Measurements from ENCODE around the gene CAP2. TPM values are rescaled to one million over a fixed set of nuclear protein-coding genes. Genes with fewer than 3 reads are reported as not detected.

Gene CAP2
- total RNA-seq, 1 donor from 2014 or later, result 55.3 TPM

GRCh38 chr6:17470938-17471327 lies 77.5 kb downstream of the CAP2 start:
- Histone ChIP-seq H3K36me3 (ENCODE audit: insufficient read depth, low read length) (peaks cover 8% of the 10 kb centered on the region), H3K9me3 (ENCODE audit: insufficient read depth, low read depth, low read length) (no peaks in the 10 kb centered on the region), H3K27me3 (ENCODE audit: insufficient read depth, low read length) (no peaks in the 10 kb centered on the region), H2AFZ (ENCODE audit: low read depth, low read length) (no peak overlapping the region), H3K4me2 (ENCODE audit: low read length) (no peak overlapping the region), H3K79me2 (ENCODE audit: insufficient read depth, low read length) (no peaks in the 10 kb centered on the region), H3K9ac (ENCODE audit: low read length) (no peak overlapping the region), H3K4me3 (ENCODE audit: insufficient read depth, low read depth, low read length) (no peak overlapping the region), H3K27ac (ENCODE audit: low read depth, low read length) (no peak overlapping the region), H4K20me1 (ENCODE audit: insufficient read depth, low read length) (peaks cover 6% of the 10 kb centered on the region), H3K4me1 (ENCODE audit: insufficient read depth, low read length) (peaks cover 7% of the 10 kb centered on the region)
- peaks cover 24% of the 10 kb centered on the region for H3K4me1 Mint-ChIP-seq (ENCODE audit: low read depth, unreplicated experiment)
- no peaks in the 10 kb centered on the region for H3K27me3 Mint-ChIP-seq (ENCODE audit: low read depth, unreplicated experiment)
- no peaks in the 10 kb centered on the region for H3K9me3 Mint-ChIP-seq (ENCODE audit: unreplicated experiment)
- no peak overlapping the region for H3K4me3 Mint-ChIP-seq (ENCODE audit: unreplicated experiment)
- FAIRE-seq, result no peak
- H3K36me3 Mint-ChIP-seq (ENCODE audit: low read depth, unreplicated experiment), result peaks cover 34% of the 10 kb centered on the region
- DNase-seq (ENCODE audit: low read depth), result peak; percentile 69
- TF ChIP-seq EZH2 (IDR thresholded peaks at IDR 0.05; ENCODE audit: insufficient read depth, low read length), result no peak
- TF ChIP-seq, protein P1, sequence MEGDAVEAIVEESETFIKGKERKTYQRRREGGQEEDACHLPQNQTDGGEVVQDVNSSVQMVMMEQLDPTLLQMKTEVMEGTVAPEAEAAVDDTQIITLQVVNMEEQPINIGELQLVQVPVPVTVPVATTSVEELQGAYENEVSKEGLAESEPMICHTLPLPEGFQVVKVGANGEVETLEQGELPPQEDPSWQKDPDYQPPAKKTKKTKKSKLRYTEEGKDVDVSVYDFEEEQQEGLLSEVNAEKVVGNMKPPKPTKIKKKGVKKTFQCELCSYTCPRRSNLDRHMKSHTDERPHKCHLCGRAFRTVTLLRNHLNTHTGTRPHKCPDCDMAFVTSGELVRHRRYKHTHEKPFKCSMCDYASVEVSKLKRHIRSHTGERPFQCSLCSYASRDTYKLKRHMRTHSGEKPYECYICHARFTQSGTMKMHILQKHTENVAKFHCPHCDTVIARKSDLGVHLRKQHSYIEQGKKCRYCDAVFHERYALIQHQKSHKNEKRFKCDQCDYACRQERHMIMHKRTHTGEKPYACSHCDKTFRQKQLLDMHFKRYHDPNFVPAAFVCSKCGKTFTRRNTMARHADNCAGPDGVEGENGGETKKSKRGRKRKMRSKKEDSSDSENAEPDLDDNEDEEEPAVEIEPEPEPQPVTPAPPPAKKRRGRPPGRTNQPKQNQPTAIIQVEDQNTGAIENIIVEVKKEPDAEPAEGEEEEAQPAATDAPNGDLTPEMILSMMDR (IDR thresholded peaks at IDR 0.05; ENCODE audit: insufficient read depth, low read depth, low read length), result no peak
- no peak overlapping the region for H3K27ac Mint-ChIP-seq (ENCODE audit: unreplicated experiment)

GRCh38 chr6:17472653-17473183 lies 79.3 kb downstream of the CAP2 start:
- H3K9ac ChIP-seq (ENCODE audit: low read length), result peak overlapping the region; percentile 36
- H3K4me1 ChIP-seq (ENCODE audit: insufficient read depth, low read length), result peaks cover 7% of the 10 kb centered on the region
- H3K27me3 Mint-ChIP-seq (ENCODE audit: low read depth, unreplicated experiment), result no peaks in the 10 kb centered on the region
- no peak for TF ChIP-seq EZH2 (IDR thresholded peaks at IDR 0.05; ENCODE audit: insufficient read depth, low read length)
- H3K4me3 Mint-ChIP-seq (ENCODE audit: unreplicated experiment), result no peak overlapping the region
- peak overlapping the region; percentile 34 for H3K27ac Mint-ChIP-seq (ENCODE audit: unreplicated experiment)
- DNase-seq (ENCODE audit: low read depth) (no peak), FAIRE-seq (peak; percentile 17)
- peaks cover 24% of the 10 kb centered on the region for H3K4me1 Mint-ChIP-seq (ENCODE audit: low read depth, unreplicated experiment)
- no peaks in the 10 kb centered on the region for H3K9me3 ChIP-seq (ENCODE audit: insufficient read depth, low read depth, low read length)
- H3K27me3 ChIP-seq (ENCODE audit: insufficient read depth, low read length), result no peaks in the 10 kb centered on the region
- no peak overlapping the region for H3K27ac ChIP-seq (ENCODE audit: low read depth, low read length)
- H3K36me3 ChIP-seq (ENCODE audit: insufficient read depth, low read length), result peaks cover 8% of the 10 kb centered on the region
- H3K36me3 Mint-ChIP-seq (ENCODE audit: low read depth, unreplicated experiment), result peaks cover 29% of the 10 kb centered on the region
- peak overlapping the region; percentile 0 for H3K4me2 ChIP-seq (ENCODE audit: low read length)
- H2AFZ ChIP-seq (ENCODE audit: low read depth, low read length), result no peak overlapping the region
- H3K4me3 ChIP-seq (ENCODE audit: insufficient read depth, low read depth, low read length), result no peak overlapping the region
- no peaks in the 10 kb centered on the region for H3K9me3 Mint-ChIP-seq (ENCODE audit: unreplicated experiment)
- H3K79me2 ChIP-seq (ENCODE audit: insufficient read depth, low read length), result no peaks in the 10 kb centered on the region
- H4K20me1 ChIP-seq (ENCODE audit: insufficient read depth, low read length), result peaks cover 6% of the 10 kb centered on the region

- H3K36me3 ChIP-seq (ENCODE audit: insufficient read depth, low read length), result peaks cover 5% of the 10 kb centered on the region
- no peak overlapping the region for H3K4me3 Mint-ChIP-seq (ENCODE audit: unreplicated experiment)
- no peaks in the 10 kb centered on the region for H3K79me2 ChIP-seq (ENCODE audit: insufficient read depth, low read length)
- no peaks in the 10 kb centered on the region for H3K27me3 Mint-ChIP-seq (ENCODE audit: low read depth, unreplicated experiment)
- no peak overlapping the region for H3K27ac Mint-ChIP-seq (ENCODE audit: unreplicated experiment)
- peaks cover 21% of the 10 kb centered on the region for H3K36me3 Mint-ChIP-seq (ENCODE audit: low read depth, unreplicated experiment)
- H3K9ac ChIP-seq (ENCODE audit: low read length), result no peak overlapping the region
- no peaks in the 10 kb centered on the region for H3K9me3 ChIP-seq (ENCODE audit: insufficient read depth, low read depth, low read length)
- peaks cover 7% of the 10 kb centered on the region for H3K4me1 ChIP-seq (ENCODE audit: insufficient read depth, low read length)
- H3K4me3 ChIP-seq (ENCODE audit: insufficient read depth, low read depth, low read length), result no peak overlapping the region
- FAIRE-seq, result no peak
- peaks cover 6% of the 10 kb centered on the region for H4K20me1 ChIP-seq (ENCODE audit: insufficient read depth, low read length)
- H3K4me1 Mint-ChIP-seq (ENCODE audit: low read depth, unreplicated experiment), result peaks cover 24% of the 10 kb centered on the region
- no peaks in the 10 kb centered on the region for H3K9me3 Mint-ChIP-seq (ENCODE audit: unreplicated experiment)
- H3K27me3 ChIP-seq (ENCODE audit: insufficient read depth, low read length), result no peaks in the 10 kb centered on the region
- H3K4me2 ChIP-seq (ENCODE audit: low read length), result no peak overlapping the region
- DNase-seq (ENCODE audit: low read depth), result no peak
- H3K27ac ChIP-seq (ENCODE audit: low read depth, low read length), result no peak overlapping the region
- no peak for TF ChIP-seq EZH2 (IDR thresholded peaks at IDR 0.05; ENCODE audit: insufficient read depth, low read length)
- TF ChIP-seq, protein P1 (IDR thresholded peaks at IDR 0.05; ENCODE audit: insufficient read depth, low read depth, low read length), result no peak
- no peak overlapping the region for H2AFZ ChIP-seq (ENCODE audit: low read depth, low read length)
Observed at GRCh38 chr6:17473554-17473953, 80.2 kb downstream of the CAP2 start.
